ENCODE results near the gene FAM72C.
"Not testable (repeated sequence)": the region's sequence is repeated elsewhere in the genome, so short reads cannot be mapped to it uniquely, and the experiment has no call there.

Gene FAM72C

GRCh38 chr1:143971924-143972700 lies at the start of gene FAM72C:
FAM72C (minus strand) TSS chr1:143971986; CDS start chr1:143971141, 845 bp downstream.
- H3K4me3 ChIP-seq (ENCODE audit: low read depth, low read length); H3K36me3 ChIP-seq (ENCODE audit: control insufficient read depth, insufficient read depth, low read length); H3K9ac ChIP-seq (ENCODE audit: low read depth, low read length); H3K4me1 ChIP-seq (ENCODE audit: control insufficient read depth, insufficient read depth, low read length); H3K9me3 ChIP-seq (ENCODE audit: control insufficient read depth, insufficient read depth, low read length); H3K27me3 ChIP-seq (ENCODE audit: control insufficient read depth, insufficient read depth, low read length); H3K27ac ChIP-seq (ENCODE audit: low read depth, low read length): not testable (repeated sequence)

DNA sequence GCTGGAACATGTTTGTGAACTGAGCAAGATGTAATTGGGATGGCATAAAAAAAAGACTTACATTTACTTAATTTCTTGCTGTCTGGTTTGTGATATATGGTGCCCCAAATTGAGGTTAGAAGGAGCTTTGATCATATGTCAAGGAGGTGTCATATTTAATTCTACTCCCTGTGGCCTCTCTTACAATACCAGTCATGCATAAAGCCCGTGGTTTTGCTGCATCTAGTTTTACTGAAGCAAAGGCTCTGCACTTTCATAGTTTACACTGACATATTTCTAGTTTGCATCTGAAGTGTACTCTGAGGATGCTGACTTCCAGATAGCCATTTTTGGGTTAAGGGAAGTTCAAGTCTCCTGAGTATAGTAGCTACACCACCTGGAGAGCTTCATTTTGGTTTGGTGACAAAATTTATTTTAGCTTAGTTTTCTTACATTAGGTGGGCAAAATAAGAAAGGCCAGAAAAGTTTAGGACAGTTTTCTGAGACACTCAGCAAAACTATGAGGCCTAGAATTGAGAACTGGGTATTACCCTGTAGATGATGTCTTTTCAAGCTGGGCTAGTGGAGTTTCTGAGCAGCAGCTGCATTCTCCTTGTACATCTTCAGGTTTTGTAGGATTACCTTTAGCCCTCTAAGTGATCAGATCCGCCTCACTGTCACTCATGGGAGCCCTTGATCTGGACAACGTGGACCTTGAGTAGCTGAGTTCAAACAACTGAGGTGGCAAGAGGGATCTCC lies 48.4 kb upstream of the FAM72C start:
- not testable (repeated sequence) for H3K4me1 ChIP-seq (ENCODE audit: control insufficient read depth, insufficient read depth, low read length); H3K9ac ChIP-seq (ENCODE audit: low read depth, low read length); H3K9me3 ChIP-seq (ENCODE audit: control insufficient read depth, insufficient read depth, low read length); H3K4me3 ChIP-seq (ENCODE audit: low read depth, low read length); H3K27ac ChIP-seq (ENCODE audit: low read depth, low read length); H3K27me3 ChIP-seq (ENCODE audit: control insufficient read depth, insufficient read depth, low read length); H3K36me3 ChIP-seq (ENCODE audit: control insufficient read depth, insufficient read depth, low read length)

DNA sequence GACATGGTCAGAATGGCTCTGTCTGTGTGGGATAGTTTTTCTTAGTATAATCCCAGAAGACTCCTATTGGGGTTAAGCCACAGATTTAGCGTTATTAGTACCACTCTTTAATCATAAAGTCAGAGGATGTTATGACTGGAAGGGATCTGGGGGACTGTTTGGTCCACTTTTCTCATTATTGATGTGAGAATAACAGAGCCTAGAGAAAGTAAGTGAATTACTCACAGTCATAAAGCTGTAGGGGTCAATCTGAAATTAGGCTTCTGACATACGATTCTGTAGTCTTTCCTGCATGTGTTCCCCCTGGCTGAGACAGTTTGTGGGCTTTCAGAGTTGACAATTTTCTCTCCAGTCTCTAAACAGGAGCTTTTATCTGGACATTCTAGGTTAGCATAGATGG lies 47.3 kb upstream of the FAM72C start:
- not testable (repeated sequence) for H3K27me3 ChIP-seq (ENCODE audit: control insufficient read depth, insufficient read depth, low read length); H3K36me3 ChIP-seq (ENCODE audit: control insufficient read depth, insufficient read depth, low read length); H3K9me3 ChIP-seq (ENCODE audit: control insufficient read depth, insufficient read depth, low read length); H3K4me3 ChIP-seq (ENCODE audit: low read depth, low read length); H3K9ac ChIP-seq (ENCODE audit: low read depth, low read length); H3K4me1 ChIP-seq (ENCODE audit: control insufficient read depth, insufficient read depth, low read length); H3K27ac ChIP-seq (ENCODE audit: low read depth, low read length)

GRCh38 chr1:144015180-144015966 lies 43.6 kb upstream of the FAM72C start:
- H3K9me3 ChIP-seq (ENCODE audit: control insufficient read depth, insufficient read depth, low read length); H3K9ac ChIP-seq (ENCODE audit: low read depth, low read length); H3K36me3 ChIP-seq (ENCODE audit: control insufficient read depth, insufficient read depth, low read length); H3K27me3 ChIP-seq (ENCODE audit: control insufficient read depth, insufficient read depth, low read length); H3K4me1 ChIP-seq (ENCODE audit: control insufficient read depth, insufficient read depth, low read length); H3K4me3 ChIP-seq (ENCODE audit: low read depth, low read length); H3K27ac ChIP-seq (ENCODE audit: low read depth, low read length): not testable (repeated sequence)

GRCh38 chr1:144014528-144014927 lies 42.7 kb upstream of the FAM72C start:
- not testable (repeated sequence) for H3K9me3 ChIP-seq (ENCODE audit: control insufficient read depth, insufficient read depth, low read length); H3K27ac ChIP-seq (ENCODE audit: low read depth, low read length); H3K4me1 ChIP-seq (ENCODE audit: control insufficient read depth, insufficient read depth, low read length); H3K36me3 ChIP-seq (ENCODE audit: control insufficient read depth, insufficient read depth, low read length); H3K9ac ChIP-seq (ENCODE audit: low read depth, low read length); H3K27me3 ChIP-seq (ENCODE audit: control insufficient read depth, insufficient read depth, low read length); H3K4me3 ChIP-seq (ENCODE audit: low read depth, low read length)

DNA sequence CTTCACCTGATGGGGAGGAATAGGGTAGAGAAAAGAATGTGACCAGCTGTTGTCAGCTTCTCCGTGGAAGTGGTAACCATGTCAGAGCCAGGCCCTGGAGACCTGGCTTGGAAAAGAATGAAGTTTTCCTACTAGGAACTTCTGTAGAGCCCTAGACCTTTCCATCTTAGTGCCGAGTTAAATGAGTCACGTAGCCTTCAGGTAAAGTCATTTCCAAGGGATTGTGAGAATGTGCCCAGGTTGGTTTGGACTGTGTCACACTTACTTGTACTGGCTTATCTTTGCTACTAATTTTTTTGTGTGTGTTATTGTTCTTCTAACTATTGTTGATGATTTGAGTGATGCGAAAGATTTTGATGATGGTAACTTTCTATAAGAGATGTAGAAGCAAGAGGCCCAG lies 42.3 kb upstream of the FAM72C start:
- H3K36me3 ChIP-seq (ENCODE audit: control insufficient read depth, insufficient read depth, low read length); H3K27me3 ChIP-seq (ENCODE audit: control insufficient read depth, insufficient read depth, low read length); H3K27ac ChIP-seq (ENCODE audit: low read depth, low read length); H3K4me3 ChIP-seq (ENCODE audit: low read depth, low read length); H3K9ac ChIP-seq (ENCODE audit: low read depth, low read length); H3K9me3 ChIP-seq (ENCODE audit: control insufficient read depth, insufficient read depth, low read length); H3K4me1 ChIP-seq (ENCODE audit: control insufficient read depth, insufficient read depth, low read length): not testable (repeated sequence)

DNA sequence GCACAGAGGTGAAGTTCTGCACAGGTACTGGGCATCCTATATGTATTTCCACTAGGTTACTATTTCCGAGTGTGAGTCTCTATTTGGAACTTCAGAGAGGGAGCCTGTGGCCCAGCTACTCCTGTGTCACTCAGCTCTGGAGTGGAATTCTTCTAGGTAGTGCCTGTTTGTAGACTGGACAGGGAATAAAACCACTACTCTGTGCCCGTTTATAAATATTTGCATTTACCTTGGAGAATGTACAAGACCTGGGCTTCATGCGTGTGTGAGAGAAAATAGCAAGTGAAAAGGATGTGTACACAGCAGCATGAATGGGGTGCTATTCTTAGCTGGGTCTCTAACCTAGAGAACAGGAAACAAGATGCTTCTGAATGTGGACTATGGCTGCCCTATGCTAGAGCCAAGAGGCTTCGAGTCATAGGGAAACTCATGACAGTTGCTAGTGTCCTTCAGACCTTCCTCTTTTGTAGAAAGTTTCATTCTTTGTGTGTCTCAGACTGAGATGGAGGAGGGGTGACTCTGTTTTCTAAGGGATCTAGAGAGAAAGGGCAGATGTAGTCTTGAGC lies 40.5 kb upstream of the FAM72C start:
- H3K27me3 ChIP-seq (ENCODE audit: control insufficient read depth, insufficient read depth, low read length); H3K9ac ChIP-seq (ENCODE audit: low read depth, low read length); H3K36me3 ChIP-seq (ENCODE audit: control insufficient read depth, insufficient read depth, low read length); H3K4me3 ChIP-seq (ENCODE audit: low read depth, low read length); H3K4me1 ChIP-seq (ENCODE audit: control insufficient read depth, insufficient read depth, low read length); H3K9me3 ChIP-seq (ENCODE audit: control insufficient read depth, insufficient read depth, low read length); H3K27ac ChIP-seq (ENCODE audit: low read depth, low read length): not testable (repeated sequence)

GRCh38 chr1:144009410-144009809 lies 37.6 kb upstream of the FAM72C start:
- not testable (repeated sequence) for H3K27me3 ChIP-seq (ENCODE audit: control insufficient read depth, insufficient read depth, low read length); H3K9ac ChIP-seq (ENCODE audit: low read depth, low read length); H3K4me1 ChIP-seq (ENCODE audit: control insufficient read depth, insufficient read depth, low read length); H3K9me3 ChIP-seq (ENCODE audit: control insufficient read depth, insufficient read depth, low read length); H3K4me3 ChIP-seq (ENCODE audit: low read depth, low read length); H3K27ac ChIP-seq (ENCODE audit: low read depth, low read length); H3K36me3 ChIP-seq (ENCODE audit: control insufficient read depth, insufficient read depth, low read length)

GRCh38 chr1:144004259-144004658 lies 32.5 kb upstream of the FAM72C start:
- H3K27ac ChIP-seq (ENCODE audit: low read depth, low read length); H3K9me3 ChIP-seq (ENCODE audit: control insufficient read depth, insufficient read depth, low read length); H3K36me3 ChIP-seq (ENCODE audit: control insufficient read depth, insufficient read depth, low read length); H3K4me1 ChIP-seq (ENCODE audit: control insufficient read depth, insufficient read depth, low read length); H3K4me3 ChIP-seq (ENCODE audit: low read depth, low read length); H3K9ac ChIP-seq (ENCODE audit: low read depth, low read length); H3K27me3 ChIP-seq (ENCODE audit: control insufficient read depth, insufficient read depth, low read length): not testable (repeated sequence)

GRCh38 chr1:144003306-144004029 lies 31.7 kb upstream of the FAM72C start:
- H3K27me3 ChIP-seq (ENCODE audit: control insufficient read depth, insufficient read depth, low read length); H3K4me1 ChIP-seq (ENCODE audit: control insufficient read depth, insufficient read depth, low read length); H3K4me3 ChIP-seq (ENCODE audit: low read depth, low read length); H3K36me3 ChIP-seq (ENCODE audit: control insufficient read depth, insufficient read depth, low read length); H3K9me3 ChIP-seq (ENCODE audit: control insufficient read depth, insufficient read depth, low read length); H3K9ac ChIP-seq (ENCODE audit: low read depth, low read length); H3K27ac ChIP-seq (ENCODE audit: low read depth, low read length): not testable (repeated sequence)
